Measurements from ENCODE around the gene PKN1. TPM values are rescaled to one million over a fixed set of nuclear protein-coding genes. Genes with fewer than 3 reads are reported as not detected.

PKN1 gene
- total RNA-seq, 1 experiment from 2014 or later = 223 TPM

GRCh38 chr19:14418856-14419105 lies 14.3 kb upstream of the PKN1 start:
- in situ Hi-C loops (cut with HindIII; ENCODE audit: low pct_unique_long_range_greater_than_20kb, low sequenced_read_pairs) = no loop called here
- no peak for DNase-seq (ENCODE audit: low read depth)

GRCh38 chr19:14419106-14419813 lies 13.8 kb upstream of the PKN1 start, which contains the start of gene DDX39A:
Gene DDX39A (minus strand): TSS chr19:14419341. CDS start chr19:14413220, 6,121 bp downstream.
- peak; percentile 99 for DNase-seq (ENCODE audit: low read depth)
- in situ Hi-C loops (cut with HindIII; ENCODE audit: low pct_unique_long_range_greater_than_20kb, low sequenced_read_pairs) = no loop called here

- peak; percentile 69 for DNase-seq (ENCODE audit: low read depth)
- in situ Hi-C loops (cut with HindIII; ENCODE audit: low pct_unique_long_range_greater_than_20kb, low sequenced_read_pairs) = no loop called here
These were observed 7.4 kb upstream of the PKN1 start for GRCh38 chr19:14425696-14426138.

- in situ Hi-C loops (cut with HindIII; ENCODE audit: low pct_unique_long_range_greater_than_20kb, low sequenced_read_pairs) = no loop called here
- no peak for DNase-seq (ENCODE audit: low read depth)
These were observed 5.6 kb upstream of the PKN1 start for GRCh38 chr19:14427461-14427860.

GRCh38 chr19:14428882-14429416 lies 4.2 kb upstream of the PKN1 start:
- in situ Hi-C loops (cut with HindIII; ENCODE audit: low pct_unique_long_range_greater_than_20kb, low sequenced_read_pairs) = no loop called here
- no peak for DNase-seq (ENCODE audit: low read depth)

GRCh38 chr19:14430712-14431111 lies 2.4 kb upstream of the PKN1 start:
- in situ Hi-C loops (cut with HindIII; ENCODE audit: low pct_unique_long_range_greater_than_20kb, low sequenced_read_pairs) = no loop called here
- no peak for DNase-seq (ENCODE audit: low read depth)

GRCh38 chr19:14433554-14434501 lies 722 bp downstream of the PKN1 start:
- in situ Hi-C loops (cut with HindIII; ENCODE audit: low pct_unique_long_range_greater_than_20kb, low sequenced_read_pairs) = no loop called here

GRCh38 chr19:14434543-14435319 lies 1.6 kb downstream of the PKN1 start:
- peak; percentile 98 for DNase-seq (ENCODE audit: low read depth)
- in situ Hi-C loops (cut with HindIII; ENCODE audit: low pct_unique_long_range_greater_than_20kb, low sequenced_read_pairs) = no loop called here

More at GRCh38 chr19:14433554-14434501, 722 bp downstream of the PKN1 start:
- DNase-seq (ENCODE audit: low read depth) = peak; percentile 71

- DNase-seq (ENCODE audit: low read depth) = no peak
- in situ Hi-C loops (cut with HindIII; ENCODE audit: low pct_unique_long_range_greater_than_20kb, low sequenced_read_pairs) = no loop called here
These were observed 2.4 kb downstream of the PKN1 start for GRCh38 chr19:14435320-14436050.

GRCh38 chr19:14437578-14438140 lies 4.6 kb downstream of the PKN1 start:
- in situ Hi-C loops (cut with HindIII; ENCODE audit: low pct_unique_long_range_greater_than_20kb, low sequenced_read_pairs) = no loop called here
- no peak for DNase-seq (ENCODE audit: low read depth)

GRCh38 chr19:14439014-14439413 lies 5.9 kb downstream of the PKN1 start:
- in situ Hi-C loops (cut with HindIII; ENCODE audit: low pct_unique_long_range_greater_than_20kb, low sequenced_read_pairs) = no loop called here

GRCh38 chr19:14440049-14440448 lies 6.9 kb downstream of the PKN1 start:
- in situ Hi-C loops (cut with HindIII; ENCODE audit: low pct_unique_long_range_greater_than_20kb, low sequenced_read_pairs) = no loop called here
- DNase-seq (ENCODE audit: low read depth) = no peak

More at GRCh38 chr19:14439014-14439413, 5.9 kb downstream of the PKN1 start:
- DNase-seq (ENCODE audit: low read depth) = no peak

GRCh38 chr19:14441041-14441938 lies 8.2 kb downstream of the PKN1 start:
- in situ Hi-C loops (cut with HindIII; ENCODE audit: low pct_unique_long_range_greater_than_20kb, low sequenced_read_pairs) = no loop called here
- no peak for DNase-seq (ENCODE audit: low read depth)

GRCh38 chr19:14442891-14443631 lies 10.0 kb downstream of the PKN1 start:
- no peak for DNase-seq (ENCODE audit: low read depth)
- in situ Hi-C loops (cut with HindIII; ENCODE audit: low pct_unique_long_range_greater_than_20kb, low sequenced_read_pairs) = no loop called here

GRCh38 chr19:14443632-14444216 lies 10.6 kb downstream of the PKN1 start:
- in situ Hi-C loops (cut with HindIII; ENCODE audit: low pct_unique_long_range_greater_than_20kb, low sequenced_read_pairs) = no loop called here
- no peak for DNase-seq (ENCODE audit: low read depth)
